Activated naive CD8-positive, alpha-beta T cell treated with anti-CD3 and anti-CD28 coated beads, Interleukin-2, amount 10 ng/mL, durations not matched to agents 7 days and 5 days (primary cell): ENCODE results near the gene AKAP11. TPM values are rescaled to one million over a fixed set of nuclear protein-coding genes. Genes with fewer than 3 reads are reported as not detected.
A peak's percentile ranks its signal among the peaks of the same experiment; 100 is the strongest.

ENCODE experiments used
- ATAC-seq: fragments of 150-1000 bp; cut with Tn5 transposase; one replicate; pipeline ENCODE4 v1.10.0; 2021; ENCODE audit warnings: low read depth, moderate library complexity
- POLR2A ChIA-PET: fragments of 350-600 bp; sonication (Branson Sonifier 250); formaldehyde crosslinking; loops from one replicate; lab custom pipeline; 2021; ENCODE audit warnings: antibody characterized with exemption; lab: Charles Lee
- DNase-seq: peaks from one replicate; pipeline ENCODE4 v3.0.0; 2021
- H3K27ac Mint-ChIP-seq: one replicate; pipeline ENCODE4 v1.8.0; 2022; ENCODE audit warnings: mild to moderate bottlenecking, mixed read lengths
- H3K27me3 Mint-ChIP-seq: one replicate; pipeline ENCODE4 v1.8.0; 2022; ENCODE audit warnings: mild to moderate bottlenecking, moderate library complexity, mixed read lengths
- H3K36me3 Mint-ChIP-seq: one replicate; pipeline ENCODE4 v1.8.0; 2021; ENCODE audit warnings: mild to moderate bottlenecking, mixed read lengths
- H3K4me1 Mint-ChIP-seq: one replicate; pipeline ENCODE4 v1.8.0; 2021; ENCODE audit warnings: mixed read lengths
- H3K4me3 Mint-ChIP-seq: one replicate; pipeline ENCODE4 v1.8.0; 2022; ENCODE audit warnings: mild to moderate bottlenecking, moderate library complexity, mixed read lengths
- H3K9me3 Mint-ChIP-seq: one replicate; pipeline ENCODE4 v1.8.0; 2021; ENCODE audit warnings: mixed read lengths
- total RNA-seq, 2 experiments: library from RNA; stranded (reverse); gene quantifications; one replicate each; pipeline ENCODE4 v1.2.3, GENCODE V29; 2021

Gene AKAP11
- total RNA-seq, 2 experiments from 2014 or later: 30.1 to 30.6 TPM

- POLR2A ChIA-PET: no interaction called here
- no peak overlapping the region for H3K27ac Mint-ChIP-seq
Observed at GRCh38 chr13:42276683-42277082, 4.7 kb downstream of the AKAP11 start.

GRCh38 chr13:42277618-42278276, 5.8 kb downstream of the AKAP11 start:
- H3K9me3 Mint-ChIP-seq: no peaks in the 10 kb centered on the region
- ATAC-seq (no peak), DNase-seq (no peak)
- no peak overlapping the region for H3K27ac Mint-ChIP-seq
- no peaks in the 10 kb centered on the region for H3K27me3 Mint-ChIP-seq
- H3K4me1 Mint-ChIP-seq: peaks cover 28% of the 10 kb centered on the region
- POLR2A ChIA-PET: no interaction called here
- H3K36me3 Mint-ChIP-seq: peaks cover 14% of the 10 kb centered on the region
- H3K4me3 Mint-ChIP-seq: no peak overlapping the region

More at GRCh38 chr13:42276683-42277082, 4.7 kb downstream of the AKAP11 start:
- Mint-ChIP-seq H3K4me1 (peaks cover 30% of the 10 kb centered on the region), H3K9me3 (no peaks in the 10 kb centered on the region), H3K27me3 (no peaks in the 10 kb centered on the region), H3K4me3 (no peak overlapping the region), H3K36me3 (peaks cover 14% of the 10 kb centered on the region)
- no peak for ATAC-seq
- no peak for DNase-seq

- POLR2A ChIA-PET: interaction anchor here (0.6 kb wide), 1 partner anchor 367 kb away, joined by 3 read pairs; no protein-coding TSS in a partner anchor
- Mint-ChIP-seq H3K27me3 (no peaks in the 10 kb centered on the region), H3K4me1 (peaks cover 28% of the 10 kb centered on the region), H3K36me3 (peaks cover 17% of the 10 kb centered on the region), H3K4me3 (no peak overlapping the region), H3K27ac (no peak overlapping the region), H3K9me3 (no peaks in the 10 kb centered on the region)
- DNase-seq (no peak), ATAC-seq (peak; percentile 44)
Observed at GRCh38 chr13:42279080-42279479, 7.1 kb downstream of the AKAP11 start.

GRCh38 chr13:42279986-42280385, 8.0 kb downstream of the AKAP11 start:
- Mint-ChIP-seq H3K27ac (no peak overlapping the region), H3K4me3 (no peak overlapping the region), H3K27me3 (no peaks in the 10 kb centered on the region), H3K36me3 (peaks cover 15% of the 10 kb centered on the region), H3K4me1 (peaks cover 23% of the 10 kb centered on the region), H3K9me3 (no peaks in the 10 kb centered on the region)
- ATAC-seq (no peak), DNase-seq (no peak)
- POLR2A ChIA-PET: no interaction called here

GRCh38 chr13:42280537-42280936, 8.6 kb downstream of the AKAP11 start:
- Mint-ChIP-seq H3K4me3 (no peak overlapping the region), H3K36me3 (peaks cover 14% of the 10 kb centered on the region), H3K27ac (no peak overlapping the region), H3K4me1 (peaks cover 20% of the 10 kb centered on the region), H3K9me3 (no peaks in the 10 kb centered on the region), H3K27me3 (no peaks in the 10 kb centered on the region)
- DNase-seq (no peak), ATAC-seq (no peak)
- POLR2A ChIA-PET: no interaction called here

GRCh38 chr13:42283574-42283973, 11.6 kb downstream of the AKAP11 start:
- no peak for DNase-seq
- no peak overlapping the region for H3K4me3 Mint-ChIP-seq
- no peak for ATAC-seq
- H3K36me3 Mint-ChIP-seq: peaks cover 19% of the 10 kb centered on the region
- peaks cover 9% of the 10 kb centered on the region for H3K4me1 Mint-ChIP-seq
- H3K27me3 Mint-ChIP-seq: no peaks in the 10 kb centered on the region
- H3K9me3 Mint-ChIP-seq: no peaks in the 10 kb centered on the region
- no peak overlapping the region for H3K27ac Mint-ChIP-seq
- POLR2A ChIA-PET: no interaction called here

GRCh38 chr13:42284068-42284467, 12.1 kb downstream of the AKAP11 start:
- peaks cover 23% of the 10 kb centered on the region for H3K36me3 Mint-ChIP-seq
- H3K27ac Mint-ChIP-seq: no peak overlapping the region
- H3K4me3 Mint-ChIP-seq: no peak overlapping the region
- H3K9me3 Mint-ChIP-seq: no peaks in the 10 kb centered on the region
- peaks cover 9% of the 10 kb centered on the region for H3K4me1 Mint-ChIP-seq
- POLR2A ChIA-PET: no interaction called here
- ATAC-seq: no peak
- no peaks in the 10 kb centered on the region for H3K27me3 Mint-ChIP-seq
- no peak for DNase-seq

GRCh38 chr13:42298392-42298791, 26.4 kb downstream of the AKAP11 start:
- H3K4me3 Mint-ChIP-seq: no peak overlapping the region
- ATAC-seq (no peak), DNase-seq (no peak)
- POLR2A ChIA-PET: no interaction called here
- H3K36me3 Mint-ChIP-seq: peaks cover 60% of the 10 kb centered on the region
- H3K27me3 Mint-ChIP-seq: no peaks in the 10 kb centered on the region
- peaks cover 6% of the 10 kb centered on the region for H3K4me1 Mint-ChIP-seq
- H3K9me3 Mint-ChIP-seq: no peaks in the 10 kb centered on the region
- no peak overlapping the region for H3K27ac Mint-ChIP-seq

- H3K9me3 Mint-ChIP-seq: no peaks in the 10 kb centered on the region
- H3K27me3 Mint-ChIP-seq: no peaks in the 10 kb centered on the region
- H3K27ac Mint-ChIP-seq: no peak overlapping the region
- POLR2A ChIA-PET: no interaction called here
- H3K36me3 Mint-ChIP-seq: peaks cover 75% of the 10 kb centered on the region
- DNase-seq (no peak), ATAC-seq (no peak)
- H3K4me1 Mint-ChIP-seq: peaks cover 16% of the 10 kb centered on the region
- no peak overlapping the region for H3K4me3 Mint-ChIP-seq
Observed at GRCh38 chr13:42305503-42305902, 33.6 kb downstream of the AKAP11 start.

GRCh38 chr13:42307461-42307860, 35.5 kb downstream of the AKAP11 start:
- Mint-ChIP-seq H3K4me3 (no peak overlapping the region), H3K4me1 (peaks cover 14% of the 10 kb centered on the region), H3K36me3 (peaks cover 69% of the 10 kb centered on the region), H3K27ac (no peak overlapping the region), H3K27me3 (no peaks in the 10 kb centered on the region), H3K9me3 (no peaks in the 10 kb centered on the region)
- no peak for ATAC-seq
- no peak for DNase-seq
- POLR2A ChIA-PET: no interaction called here

- no peaks in the 10 kb centered on the region for H3K27me3 Mint-ChIP-seq
- no peak overlapping the region for H3K4me3 Mint-ChIP-seq
- ATAC-seq: no peak
- H3K36me3 Mint-ChIP-seq: peaks cover 50% of the 10 kb centered on the region
- peaks cover 13% of the 10 kb centered on the region for H3K4me1 Mint-ChIP-seq
- no peak for DNase-seq
- H3K9me3 Mint-ChIP-seq: no peaks in the 10 kb centered on the region
- no peak overlapping the region for H3K27ac Mint-ChIP-seq
- POLR2A ChIA-PET: no interaction called here
Observed at GRCh38 chr13:42312817-42313431, 41.0 kb downstream of the AKAP11 start.

GRCh38 chr13:42318570-42318969, 46.6 kb downstream of the AKAP11 start:
- Mint-ChIP-seq H3K36me3 (peaks cover 41% of the 10 kb centered on the region), H3K4me3 (no peak overlapping the region), H3K4me1 (peaks cover 12% of the 10 kb centered on the region), H3K9me3 (no peaks in the 10 kb centered on the region), H3K27me3 (no peaks in the 10 kb centered on the region), H3K27ac (no peak overlapping the region)
- POLR2A ChIA-PET: no interaction called here
- no peak for ATAC-seq
- no peak for DNase-seq

GRCh38 chr13:42320375-42320787, 48.4 kb downstream of the AKAP11 start:
- Mint-ChIP-seq H3K27me3 (no peaks in the 10 kb centered on the region), H3K4me1 (peaks cover 12% of the 10 kb centered on the region), H3K9me3 (peaks cover 2% of the 10 kb centered on the region), H3K36me3 (peaks cover 37% of the 10 kb centered on the region), H3K4me3 (peak overlapping the region; percentile 6), H3K27ac (no peak overlapping the region)
- POLR2A ChIA-PET: no interaction called here
- ATAC-seq: no peak
- DNase-seq: no peak

GRCh38 chr13:42322806-42323205, 50.9 kb downstream of the AKAP11 start:
- Mint-ChIP-seq H3K27me3 (no peaks in the 10 kb centered on the region), H3K4me3 (no peak overlapping the region), H3K4me1 (peaks cover 19% of the 10 kb centered on the region), H3K36me3 (peaks cover 26% of the 10 kb centered on the region), H3K9me3 (peaks cover 2% of the 10 kb centered on the region), H3K27ac (no peak overlapping the region)
- DNase-seq (no peak), ATAC-seq (no peak)
- POLR2A ChIA-PET: no interaction called here
